HG02678 (cell line): ENCODE data around the gene MBOAT1.
"Not testable (repeated sequence)": the region's sequence is repeated elsewhere in the genome, so short reads cannot be mapped to it uniquely, and the experiment has no call there.

Experiments used
- ATAC-seq: cut with Tn5 transposase; IDR thresholded peaks from one replicate; pipeline ENCODE4 v1.9.1; 2021; ENCODE audit warnings: mild to moderate bottlenecking, moderate library complexity; ENCODE audit not compliant: unreplicated experiment

Gene MBOAT1

GRCh38 chr6:20142866-20143265 lies 69.4 kb downstream of the MBOAT1 start:
- no peak for ATAC-seq

GRCh38 chr6:20141931-20142330 lies 70.3 kb downstream of the MBOAT1 start:
- no peak for ATAC-seq

- ATAC-seq = not testable (repeated sequence)
Measured at GRCh38 chr6:20139127-20139963, 72.9 kb downstream of the MBOAT1 start.

GRCh38 chr6:20137837-20138236 lies 74.4 kb downstream of the MBOAT1 start:
- ATAC-seq = no peak

GRCh38 chr6:20137240-20137639 lies 75.0 kb downstream of the MBOAT1 start:
- ATAC-seq = no peak

GRCh38 chr6:20135677-20136268 lies 76.5 kb downstream of the MBOAT1 start:
- ATAC-seq = no peak

GRCh38 chr6:20134613-20135012 lies 77.7 kb downstream of the MBOAT1 start:
- ATAC-seq = no peak

- no peak for ATAC-seq
Measured at GRCh38 chr6:20129290-20130088, 82.8 kb downstream of the MBOAT1 start.

- no peak for ATAC-seq
Measured at GRCh38 chr6:20128018-20128417, 84.3 kb downstream of the MBOAT1 start.

GRCh38 chr6:20126789-20127653 lies 85.2 kb downstream of the MBOAT1 start:
- ATAC-seq = peak; percentile 90

- no peak for ATAC-seq
Measured at GRCh38 chr6:20126102-20126752, 86.0 kb downstream of the MBOAT1 start.

GRCh38 chr6:20124545-20124944 lies 87.7 kb downstream of the MBOAT1 start:
- ATAC-seq = no peak

- no peak for ATAC-seq
Measured at GRCh38 chr6:20119485-20119884, 92.8 kb downstream of the MBOAT1 start.

- ATAC-seq = no peak
Measured at GRCh38 chr6:20118892-20119291, 93.4 kb downstream of the MBOAT1 start.

- ATAC-seq = peak; percentile 93
Measured at GRCh38 chr6:20117474-20117873, 94.8 kb downstream of the MBOAT1 start.

- no peak for ATAC-seq
Measured at GRCh38 chr6:20116792-20117191, 95.5 kb downstream of the MBOAT1 start.

GRCh38 chr6:20115246-20115980 lies 96.9 kb downstream of the MBOAT1 start:
- ATAC-seq = no peak

GRCh38 chr6:20113649-20114224 lies 98.5 kb downstream of the MBOAT1 start:
- ATAC-seq = no peak

GRCh38 chr6:20112841-20113240 lies 99.4 kb downstream of the MBOAT1 start:
- ATAC-seq = no peak
